ENCODE measurements around the gene EZR. TPM values are rescaled to one million over a fixed set of nuclear protein-coding genes. Genes with fewer than 3 reads are reported as not detected.

Gene EZR
- polyA plus RNA-seq, 1 donor (not counting 4 experiments of a cell fraction or from before 2014, with no cell fraction given) = 277 TPM

DNA sequence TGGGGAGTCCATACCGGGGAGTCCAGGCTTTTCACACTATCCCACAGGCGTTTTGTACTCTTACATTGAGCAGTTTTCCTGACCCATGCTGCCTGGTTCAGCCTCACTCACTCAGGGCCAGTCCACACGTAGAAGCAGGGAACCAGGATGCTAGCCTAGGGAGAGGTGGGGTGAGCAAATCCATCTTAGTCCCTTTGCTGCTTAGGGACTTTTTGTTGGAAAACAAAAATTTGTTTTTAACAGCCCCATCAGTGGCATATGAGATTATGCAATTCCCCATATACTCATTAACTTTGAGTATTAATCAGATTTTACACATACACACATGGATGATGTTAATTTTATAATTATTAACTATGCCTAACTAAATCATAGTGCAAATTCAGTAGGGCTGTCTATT lies 84.2 kb downstream of the EZR start:
- Histone ChIP-seq H3K4me2 (ENCODE audit: control insufficient read depth, extremely low read depth, insufficient read depth, low read depth, low read length) (no peak overlapping the region), H3K9ac (ENCODE audit: control insufficient read depth, extremely low read depth, insufficient read depth, low read length) (no peak overlapping the region), H4K20me1 (ENCODE audit: control insufficient read depth, extremely low read depth, insufficient read depth, low read length) (no peaks in the 10 kb centered on the region), H3K79me2 (ENCODE audit: control insufficient read depth, insufficient read depth, low read length) (no peaks in the 10 kb centered on the region), H3K27ac (ENCODE audit: control insufficient read depth, insufficient read depth, low read length) (no peak overlapping the region), H3K36me3 (ENCODE audit: control insufficient read depth in 2 of 2, extremely low read depth in 1 of 2, insufficient read depth in 2 of 2, low read length in 2 of 2) (no peaks in the 10 kb centered on the region), H2AFZ (ENCODE audit: control insufficient read depth, low read length) (no peak overlapping the region), H3K4me1 (ENCODE audit: control insufficient read depth, extremely low read depth, insufficient read depth, low read length) (peaks cover 21% of the 10 kb centered on the region), H3K9me1 (ENCODE audit: control insufficient read depth, extremely low read depth, insufficient read depth, low read length) (no peaks in the 10 kb centered on the region), H3K27me3 (ENCODE audit: control insufficient read depth, extremely low read depth, insufficient read depth, low read length) (no peaks in the 10 kb centered on the region), H3K4me3 (ENCODE audit: control insufficient read depth in 2 of 3, extremely low read depth in 1 of 3, insufficient read depth in 2 of 3, low read depth in 1 of 3, low read length in 3 of 3) (no peak overlapping the region), H3K9me3 (ENCODE audit: control insufficient read depth, low read depth, low read length) (peaks cover 7% of the 10 kb centered on the region)
- DNase-seq (ENCODE audit: low read depth, low spot score) (no peak), FAIRE-seq (no peak)
- dilution Hi-C loops (cut with MboI; ENCODE audit: extremely low pct_ligation_motif_present, low sequenced_read_pairs) = no loop called here
- TF ChIP-seq, protein P1, sequence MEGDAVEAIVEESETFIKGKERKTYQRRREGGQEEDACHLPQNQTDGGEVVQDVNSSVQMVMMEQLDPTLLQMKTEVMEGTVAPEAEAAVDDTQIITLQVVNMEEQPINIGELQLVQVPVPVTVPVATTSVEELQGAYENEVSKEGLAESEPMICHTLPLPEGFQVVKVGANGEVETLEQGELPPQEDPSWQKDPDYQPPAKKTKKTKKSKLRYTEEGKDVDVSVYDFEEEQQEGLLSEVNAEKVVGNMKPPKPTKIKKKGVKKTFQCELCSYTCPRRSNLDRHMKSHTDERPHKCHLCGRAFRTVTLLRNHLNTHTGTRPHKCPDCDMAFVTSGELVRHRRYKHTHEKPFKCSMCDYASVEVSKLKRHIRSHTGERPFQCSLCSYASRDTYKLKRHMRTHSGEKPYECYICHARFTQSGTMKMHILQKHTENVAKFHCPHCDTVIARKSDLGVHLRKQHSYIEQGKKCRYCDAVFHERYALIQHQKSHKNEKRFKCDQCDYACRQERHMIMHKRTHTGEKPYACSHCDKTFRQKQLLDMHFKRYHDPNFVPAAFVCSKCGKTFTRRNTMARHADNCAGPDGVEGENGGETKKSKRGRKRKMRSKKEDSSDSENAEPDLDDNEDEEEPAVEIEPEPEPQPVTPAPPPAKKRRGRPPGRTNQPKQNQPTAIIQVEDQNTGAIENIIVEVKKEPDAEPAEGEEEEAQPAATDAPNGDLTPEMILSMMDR (optimal IDR thresholded peaks at IDR 0.05 in 1 of 3, IDR thresholded peaks at IDR 0.05 in 1 of 3, conservative IDR thresholded peaks at IDR 0.05 in 1 of 3; ENCODE audit: extremely low read depth in 1 of 3, insufficient read depth in 2 of 3, low read length in 3 of 3) = no peak
- TF ChIP-seq EZH2 (IDR thresholded peaks at IDR 0.05; ENCODE audit: low read length) = no peak

DNA sequence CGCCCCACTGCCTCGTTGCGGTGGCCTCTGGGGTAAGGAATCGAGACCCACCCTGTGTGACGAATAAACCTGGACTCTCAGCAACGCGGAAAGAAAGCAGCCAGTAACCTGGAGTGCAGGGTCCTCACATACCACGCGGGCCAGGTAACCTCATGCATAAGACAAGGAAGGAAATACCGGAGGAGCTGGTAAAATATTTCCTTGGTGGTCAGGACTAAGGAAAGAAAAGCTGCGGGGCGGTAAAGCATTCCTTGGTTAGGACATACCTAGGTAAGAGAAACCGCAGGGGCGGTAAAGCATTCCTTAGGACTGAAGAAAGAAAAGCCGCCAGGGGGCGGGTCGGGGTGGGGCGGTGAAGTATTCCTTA lies 88.6 kb downstream of the EZR start:
- dilution Hi-C loops (cut with MboI; ENCODE audit: extremely low pct_ligation_motif_present, low sequenced_read_pairs) = no loop called here
- TF ChIP-seq, protein P1 (optimal IDR thresholded peaks at IDR 0.05 in 1 of 3, IDR thresholded peaks at IDR 0.05 in 1 of 3, conservative IDR thresholded peaks at IDR 0.05 in 1 of 3; ENCODE audit: extremely low read depth in 1 of 3, insufficient read depth in 2 of 3, low read length in 3 of 3) = no peak
- no peak for TF ChIP-seq EZH2 (IDR thresholded peaks at IDR 0.05; ENCODE audit: low read length)
- no peaks in the 10 kb centered on the region for H3K79me2 ChIP-seq (ENCODE audit: control insufficient read depth, insufficient read depth, low read length)
- no peak overlapping the region for H3K4me2 ChIP-seq (ENCODE audit: control insufficient read depth, extremely low read depth, insufficient read depth, low read depth, low read length)
- H3K4me3 ChIP-seq (ENCODE audit: control insufficient read depth in 2 of 3, extremely low read depth in 1 of 3, insufficient read depth in 2 of 3, low read depth in 1 of 3, low read length in 3 of 3) = no peak overlapping the region
- H3K9me3 ChIP-seq (ENCODE audit: control insufficient read depth, low read depth, low read length) = peaks cover 4% of the 10 kb centered on the region
- H3K27ac ChIP-seq (ENCODE audit: control insufficient read depth, insufficient read depth, low read length) = no peak overlapping the region
- no peak for DNase-seq (ENCODE audit: low read depth, low spot score)
- H2AFZ ChIP-seq (ENCODE audit: control insufficient read depth, low read length) = no peak overlapping the region
- no peak overlapping the region for H3K9ac ChIP-seq (ENCODE audit: control insufficient read depth, extremely low read depth, insufficient read depth, low read length)
- no peaks in the 10 kb centered on the region for H3K4me1 ChIP-seq (ENCODE audit: control insufficient read depth, extremely low read depth, insufficient read depth, low read length)
- no peaks in the 10 kb centered on the region for H3K36me3 ChIP-seq (ENCODE audit: control insufficient read depth in 2 of 2, extremely low read depth in 1 of 2, insufficient read depth in 2 of 2, low read length in 2 of 2)
- H3K27me3 ChIP-seq (ENCODE audit: control insufficient read depth, extremely low read depth, insufficient read depth, low read length) = no peaks in the 10 kb centered on the region
- H4K20me1 ChIP-seq (ENCODE audit: control insufficient read depth, extremely low read depth, insufficient read depth, low read length) = no peaks in the 10 kb centered on the region
- H3K9me1 ChIP-seq (ENCODE audit: control insufficient read depth, extremely low read depth, insufficient read depth, low read length) = no peaks in the 10 kb centered on the region
- FAIRE-seq = no peak
